Measurements from ENCODE around the gene PPIA.

DNA sequence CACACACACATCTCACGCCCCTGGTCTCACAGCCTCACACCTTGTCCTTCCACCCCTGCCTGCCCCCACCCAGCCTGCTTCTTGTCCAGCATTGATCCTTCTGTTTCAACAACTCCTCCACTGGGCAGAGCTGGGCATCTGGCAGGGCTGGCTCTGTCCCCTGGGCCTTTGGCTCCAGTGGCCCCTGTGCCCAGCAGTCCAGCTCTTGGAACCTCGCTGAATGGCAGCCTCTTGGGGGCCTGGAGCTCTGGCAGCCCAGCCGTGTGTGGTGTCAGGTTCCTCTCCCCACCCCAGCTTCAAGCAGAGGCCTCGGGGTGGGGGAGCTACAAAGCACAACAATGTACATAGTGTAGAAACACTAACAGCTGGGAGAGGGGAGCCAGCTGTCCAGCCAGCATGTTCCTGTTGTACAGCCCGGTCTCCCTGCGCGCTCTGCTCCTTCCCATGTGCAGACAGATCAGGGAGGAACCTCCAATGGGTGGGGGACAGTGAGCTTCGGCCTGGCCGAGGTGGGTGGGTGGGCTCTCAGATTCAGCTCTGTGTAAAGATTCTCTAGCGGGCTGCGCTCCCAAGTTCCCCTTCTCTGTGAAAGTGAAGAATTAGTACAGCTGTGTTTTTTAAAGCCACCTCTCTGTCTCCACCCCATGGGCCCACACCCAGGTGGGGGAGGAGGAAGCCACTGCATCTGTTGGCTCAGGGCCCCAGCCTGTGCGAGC lies 28.4 kb upstream of the PPIA start:
- no peak for TF ChIP-seq CHD2 (IDR thresholded peaks at IDR 0.05; ENCODE audit: low read length, partially characterized antibody)
- no peak for TF ChIP-seq RFX5 (IDR thresholded peaks at IDR 0.05; ENCODE audit: low read length)
- TF ChIP-seq TAF1 (IDR thresholded peaks at IDR 0.05; ENCODE audit: borderline replicate concordance, low read depth, low read length), result no peak
- TF ChIP-seq CTCF (IDR thresholded peaks at IDR 0.05), result no peak
- TF ChIP-seq NRF1 (IDR thresholded peaks at IDR 0.05; ENCODE audit: low read depth, low read length), result no peak
